ENCODE measurements around the gene EP400. TPM values are rescaled to one million over a fixed set of nuclear protein-coding genes. Genes with fewer than 3 reads are reported as not detected.

The EP400 gene
- 10 to 100 TPM; 36.8 to 40.6 TPM for total RNA-seq

DNA sequence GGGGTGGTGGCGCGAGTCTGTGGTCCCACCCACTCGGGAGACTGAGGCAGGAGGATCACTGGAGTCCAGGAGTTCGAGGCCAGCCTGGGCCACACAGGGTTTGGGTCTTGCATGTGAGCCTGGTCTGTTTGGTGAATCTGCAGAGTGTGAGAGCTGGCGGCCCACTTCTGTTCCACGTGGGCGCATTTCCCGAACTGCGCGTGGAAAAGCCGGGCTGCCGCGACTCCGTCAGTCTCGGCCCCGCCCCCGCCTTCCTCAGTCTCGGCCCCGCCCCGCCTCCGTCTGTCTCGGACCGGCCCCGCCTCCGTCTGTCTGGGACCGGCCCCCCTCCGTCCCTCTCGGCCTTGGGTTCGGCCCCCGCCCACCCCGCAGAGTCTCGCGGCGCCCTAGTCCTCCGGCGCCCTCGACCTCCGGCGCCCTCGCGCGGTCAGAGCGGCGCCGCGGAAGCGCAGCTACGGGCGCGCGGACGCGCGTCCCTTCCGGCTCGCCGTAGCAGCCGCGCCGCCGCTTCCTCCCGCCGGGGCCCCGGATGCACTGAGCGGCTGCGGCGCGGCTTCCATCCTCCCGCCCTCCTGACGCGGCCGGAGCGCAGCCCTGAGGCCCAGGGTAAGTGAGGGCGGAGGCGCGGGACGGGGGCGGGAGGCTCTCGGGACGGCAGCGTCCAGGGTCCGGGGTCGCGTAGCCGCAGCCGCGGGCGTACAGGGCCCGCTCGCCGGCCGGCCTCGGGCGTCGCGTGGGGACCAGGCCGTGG, at the start of gene EP400:
EP400 (plus strand) TSS at position 512 of the 751 bp plus-strand sequence. CDS start 10,678 bp downstream, outside the sequence.
- intact Hi-C loops (cut with micrococcal nuclease), result loop anchor here (1.0 to 10.0 kb wide), 9 partner anchors 20 to 1078 kb away; partner anchors contain the start of genes DDX51, NOC4L, PUS1 and SFSWAP
- Mint-ChIP-seq H3K4me3 (peak within 1 kb of the TSS; percentile 91), H3K36me3 (ENCODE audit: low read depth) (peaks cover 7% of the 10 kb centered on the region), H3K9me3 (no peaks in the 10 kb centered on the region), H3K4me1 (ENCODE audit: low read depth) (peaks cover 42% of the 10 kb centered on the region), H3K27me3 (ENCODE audit: low read depth) (no peaks in the 10 kb centered on the region), H3K27ac (peak within 1 kb of the TSS; percentile 87)
- CTCF ChIA-PET, result no interaction called here
- DNase-seq, result peak; percentile 94

DNA sequence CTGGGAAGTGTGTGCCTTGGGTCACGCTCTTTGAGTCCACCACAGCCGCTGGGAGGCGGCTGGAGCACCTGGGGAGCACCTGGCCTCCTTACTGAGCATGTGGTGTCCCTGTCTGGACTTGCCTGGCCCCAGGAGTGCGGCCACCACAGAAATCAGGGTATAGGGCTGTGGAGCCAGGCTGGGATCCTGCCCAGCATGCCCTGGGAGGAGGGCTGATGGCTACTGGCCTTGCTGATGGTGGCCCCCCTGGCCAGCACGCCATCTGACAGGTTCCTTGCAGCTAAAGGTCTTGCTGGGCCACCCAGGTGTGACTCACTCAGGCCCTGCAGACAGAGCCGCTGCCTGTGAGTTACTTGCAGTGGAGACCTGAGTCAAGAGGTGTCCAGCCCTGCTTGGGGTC, 49.3 kb upstream of the EP400 start:
- no peak for DNase-seq
- Mint-ChIP-seq H3K36me3 (ENCODE audit: low read depth) (no peaks in the 10 kb centered on the region), H3K27me3 (ENCODE audit: low read depth) (no peaks in the 10 kb centered on the region), H3K27ac (no peak overlapping the region), H3K4me1 (ENCODE audit: low read depth) (peaks cover 20% of the 10 kb centered on the region), H3K9me3 (no peaks in the 10 kb centered on the region), H3K4me3 (no peak overlapping the region)
- CTCF ChIA-PET, result interaction anchor here (0.7 kb wide), 1 partner anchor 304 kb away, joined by 3 read pairs; no protein-coding TSS in a partner anchor
- intact Hi-C loops (cut with micrococcal nuclease), result no loop called here

GRCh38 chr12:131901431-131902331, 48.1 kb upstream of the EP400 start:
- Mint-ChIP-seq H3K4me3 (no peak overlapping the region), H3K27ac (no peak overlapping the region), H3K9me3 (no peaks in the 10 kb centered on the region), H3K36me3 (ENCODE audit: low read depth) (no peaks in the 10 kb centered on the region), H3K4me1 (ENCODE audit: low read depth) (peaks cover 16% of the 10 kb centered on the region), H3K27me3 (ENCODE audit: low read depth) (no peaks in the 10 kb centered on the region)
- intact Hi-C loops (cut with micrococcal nuclease), result no loop called here
- no peak for DNase-seq
- CTCF ChIA-PET, result interaction anchor here (0.7 kb wide), 1 partner anchor 305 kb away, joined by 3 read pairs; no protein-coding TSS in a partner anchor

- Mint-ChIP-seq H3K9me3 (no peaks in the 10 kb centered on the region), H3K27me3 (ENCODE audit: low read depth) (no peaks in the 10 kb centered on the region), H3K4me3 (no peak overlapping the region), H3K4me1 (ENCODE audit: low read depth) (peaks cover 13% of the 10 kb centered on the region), H3K36me3 (ENCODE audit: low read depth) (no peaks in the 10 kb centered on the region), H3K27ac (no peak overlapping the region)
- intact Hi-C loops (cut with micrococcal nuclease), result no loop called here
- DNase-seq, result no peak
- CTCF ChIA-PET, result no interaction called here
Observed at GRCh38 chr12:131902332-131903241, 47.2 kb upstream of the EP400 start.

GRCh38 chr12:131903270-131904255, 46.2 kb upstream of the EP400 start:
- intact Hi-C loops (cut with micrococcal nuclease), result no loop called here
- Mint-ChIP-seq H3K36me3 (ENCODE audit: low read depth) (no peaks in the 10 kb centered on the region), H3K27me3 (ENCODE audit: low read depth) (no peaks in the 10 kb centered on the region), H3K9me3 (no peaks in the 10 kb centered on the region), H3K27ac (no peak overlapping the region), H3K4me1 (ENCODE audit: low read depth) (peaks cover 8% of the 10 kb centered on the region), H3K4me3 (no peak overlapping the region)
- no peak for DNase-seq
- CTCF ChIA-PET, result no interaction called here

DNA sequence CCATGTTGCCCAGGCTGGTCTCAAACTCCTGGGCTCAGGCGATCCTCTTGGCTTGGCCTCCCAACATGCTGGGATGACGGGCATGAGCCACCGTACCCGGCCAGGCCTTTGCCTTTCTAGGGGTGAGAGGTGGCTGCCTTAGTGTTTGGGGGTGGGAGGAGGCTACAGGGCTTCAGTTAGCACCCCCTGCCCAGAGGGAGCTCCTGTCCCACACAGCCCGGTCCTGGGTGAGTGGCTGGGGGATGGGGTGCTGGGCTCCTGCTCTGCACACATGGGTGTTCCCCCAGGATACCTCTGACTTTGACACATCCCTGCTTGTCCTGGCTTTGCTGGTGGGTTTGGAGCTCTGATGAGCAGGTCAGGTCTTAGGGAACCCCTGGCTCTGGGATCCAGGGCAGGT, 45.4 kb upstream of the EP400 start:
- H3K27ac Mint-ChIP-seq, result no peak overlapping the region

DNA sequence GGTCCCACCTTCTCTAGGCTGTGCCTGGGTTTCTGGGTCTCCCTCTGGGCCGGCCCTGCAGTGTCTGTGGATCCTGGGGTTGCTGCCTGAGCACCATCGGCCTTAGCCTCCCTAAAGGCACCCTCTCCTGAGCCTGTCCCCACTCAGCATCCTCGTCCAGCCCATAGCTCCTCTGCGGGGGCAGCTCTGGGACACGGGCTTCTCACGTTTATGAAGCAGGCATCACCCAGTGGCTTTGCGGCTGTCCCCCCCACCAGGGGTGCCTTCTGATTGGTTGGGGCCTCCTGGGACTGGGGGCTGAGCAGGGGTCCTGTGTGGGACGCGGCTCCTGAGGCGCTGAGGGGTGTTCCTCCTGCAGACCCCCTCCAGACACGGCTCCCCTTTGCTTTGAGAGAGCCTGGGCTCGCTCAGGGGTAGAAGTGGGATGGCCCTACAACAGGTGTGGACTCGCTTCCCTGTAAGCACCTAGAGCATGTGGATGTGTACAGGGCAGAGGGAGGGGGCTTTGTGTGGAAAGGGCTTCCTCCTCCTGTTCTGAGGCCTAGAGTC, 44.6 kb upstream of the EP400 start:
- no peak for DNase-seq
- no peaks in the 10 kb centered on the region for H3K36me3 Mint-ChIP-seq (ENCODE audit: low read depth)
- intact Hi-C loops (cut with micrococcal nuclease), result no loop called here
- no peaks in the 10 kb centered on the region for H3K9me3 Mint-ChIP-seq
- peaks cover 7% of the 10 kb centered on the region for H3K4me1 Mint-ChIP-seq (ENCODE audit: low read depth)
- CTCF ChIA-PET, result interaction anchor here (0.7 kb wide), 1 partner anchor 535 kb away, joined by 5 read pairs; no protein-coding TSS in a partner anchor
- H3K27me3 Mint-ChIP-seq (ENCODE audit: low read depth), result no peaks in the 10 kb centered on the region
- H3K27ac Mint-ChIP-seq, result no peak overlapping the region
- H3K4me3 Mint-ChIP-seq, result no peak overlapping the region

More for the DNA sequence above, 45.4 kb upstream of the EP400 start:
- CTCF ChIA-PET, result no interaction called here
- Mint-ChIP-seq H3K4me1 (ENCODE audit: low read depth) (peaks cover 8% of the 10 kb centered on the region), H3K4me3 (no peak overlapping the region), H3K27me3 (ENCODE audit: low read depth) (no peaks in the 10 kb centered on the region), H3K36me3 (ENCODE audit: low read depth) (no peaks in the 10 kb centered on the region), H3K9me3 (no peaks in the 10 kb centered on the region)
- no peak for DNase-seq
- intact Hi-C loops (cut with micrococcal nuclease), result no loop called here

DNA sequence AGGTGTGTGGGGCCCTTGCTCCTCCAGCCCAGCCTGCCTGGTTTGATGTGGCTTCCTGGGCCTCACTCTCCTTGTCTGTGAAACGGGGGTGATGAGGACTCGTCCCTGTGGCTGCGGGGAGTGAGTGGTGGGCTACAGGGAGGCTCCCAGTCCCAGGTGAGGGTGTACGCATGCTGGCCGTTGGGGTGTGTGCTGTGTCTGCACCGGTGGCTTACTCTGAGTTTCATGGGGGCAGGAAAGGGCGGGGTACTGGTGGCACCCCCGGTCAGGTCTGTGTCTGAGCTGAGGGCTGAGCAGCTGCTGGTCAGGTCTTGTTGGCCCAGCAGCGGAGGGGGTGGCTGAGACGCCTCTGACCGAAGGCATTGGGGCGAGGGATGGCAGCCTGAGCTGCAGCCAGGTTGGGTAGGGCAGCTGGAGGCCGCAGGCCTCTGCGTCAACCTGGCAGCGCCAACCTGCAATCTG, 44.1 kb upstream of the EP400 start:
- Mint-ChIP-seq H3K4me3 (no peak overlapping the region), H3K27me3 (ENCODE audit: low read depth) (no peaks in the 10 kb centered on the region), H3K4me1 (ENCODE audit: low read depth) (peaks cover 6% of the 10 kb centered on the region), H3K9me3 (no peaks in the 10 kb centered on the region), H3K27ac (no peak overlapping the region), H3K36me3 (ENCODE audit: low read depth) (no peaks in the 10 kb centered on the region)
- DNase-seq, result no peak
- CTCF ChIA-PET, result interaction anchor here (0.7 kb wide), 1 partner anchor 536 kb away, joined by 5 read pairs; no protein-coding TSS in a partner anchor
- intact Hi-C loops (cut with micrococcal nuclease), result no loop called here

DNA sequence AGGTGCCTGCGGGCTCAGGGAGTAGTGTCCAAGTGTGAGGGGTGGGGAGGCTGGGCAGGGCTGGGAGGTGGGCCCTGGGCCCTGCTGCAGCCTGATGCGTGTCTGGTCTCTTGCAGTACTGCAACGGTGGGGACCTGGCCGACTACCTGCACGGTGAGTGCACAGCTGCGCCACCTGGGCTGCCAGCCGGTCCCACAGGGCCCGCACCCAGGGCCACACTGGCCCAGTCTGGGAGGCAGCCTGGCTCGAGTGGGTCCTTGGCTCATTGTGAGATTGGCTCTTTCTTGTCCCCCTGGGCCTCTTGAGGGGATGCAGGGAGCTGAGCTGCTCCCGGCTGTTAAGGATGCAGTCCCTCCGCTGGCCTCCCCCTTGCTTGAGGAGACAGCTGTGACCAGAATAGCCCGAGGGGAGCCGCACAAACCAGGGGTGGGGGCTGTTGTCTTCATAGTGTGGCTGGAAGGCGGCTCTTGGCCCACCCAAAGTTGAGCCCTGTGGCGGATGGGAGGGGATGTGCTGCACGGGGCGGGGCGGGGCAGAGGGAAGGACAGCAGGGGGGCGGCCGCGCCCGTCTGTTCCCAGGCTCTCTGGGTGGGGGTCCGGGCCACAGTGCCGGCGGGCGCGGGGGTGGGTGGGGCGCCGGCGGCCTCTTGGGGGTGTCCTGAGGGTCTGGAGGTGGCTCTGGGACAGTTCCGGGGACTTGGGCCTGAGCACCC, 42.2 kb upstream of the EP400 start:
- CTCF ChIA-PET, result no interaction called here
- H3K9me3 Mint-ChIP-seq, result no peaks in the 10 kb centered on the region
- intact Hi-C loops (cut with micrococcal nuclease), result no loop called here
- peaks cover 6% of the 10 kb centered on the region for H3K4me1 Mint-ChIP-seq (ENCODE audit: low read depth)
- no peak overlapping the region for H3K27ac Mint-ChIP-seq
- DNase-seq, result no peak
- H3K36me3 Mint-ChIP-seq (ENCODE audit: low read depth), result no peaks in the 10 kb centered on the region
- no peaks in the 10 kb centered on the region for H3K27me3 Mint-ChIP-seq (ENCODE audit: low read depth)
- H3K4me3 Mint-ChIP-seq, result no peak overlapping the region

Measured in activated naive CD4-positive, alpha-beta T cell treated with anti-CD3 and anti-CD28 coated beads for 36 hours (primary cell).